ENCODE measurements around the gene TPST1. TPM values are rescaled to one million over a fixed set of nuclear protein-coding genes. Genes with fewer than 3 reads are reported as not detected.
A peak's percentile ranks its signal among the peaks of the same experiment; 100 is the strongest.

Gene TPST1
- total RNA-seq, 1 experiment from 2014 or later: 29.0 TPM

DNA sequence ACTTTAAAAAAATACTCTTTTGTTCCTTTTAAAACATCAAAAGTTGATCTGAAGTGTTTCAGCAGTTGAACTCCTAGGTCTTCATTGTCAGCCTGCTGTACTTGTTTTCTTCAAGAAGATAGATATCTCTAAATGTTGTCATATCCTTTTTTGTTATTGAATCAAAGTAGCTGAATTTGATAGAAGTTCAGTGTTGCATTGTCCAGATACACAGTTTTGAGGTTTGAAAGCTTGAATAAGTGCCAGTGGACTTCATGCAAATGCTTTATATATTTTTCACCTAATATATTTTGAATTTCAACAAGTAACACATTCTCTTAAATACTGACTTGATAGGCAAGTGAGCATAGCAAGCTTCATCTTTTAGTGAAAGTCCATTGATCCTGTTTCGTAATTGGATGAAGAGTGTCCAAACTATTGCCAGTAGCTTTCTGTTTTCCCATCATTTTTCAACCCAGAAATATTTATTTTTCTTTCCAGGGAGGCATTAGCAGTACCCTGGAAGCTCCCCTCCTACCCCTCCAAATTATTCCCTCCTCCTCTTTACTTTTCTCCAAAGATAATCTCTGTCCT lies 114.4 kb downstream of the TPST1 start:
- no peaks in the 10 kb centered on the region; the same call in 1 of the 2 replicates for H3K9me3 ChIP-seq (ENCODE audit: control insufficient read depth, insufficient read depth, low read depth, low read length)
- intact Hi-C loops (cut with micrococcal nuclease; ENCODE audit: unreplicated experiment): loop anchor here (5.0 kb wide), 1 partner anchor 52 kb away; no protein-coding TSS in a partner anchor
- no TSS peak for BruUV-seq (replicated peaks)
- POLR2A ChIA-PET: no interaction called here
- no peaks in the 10 kb centered on the region for H3K27me3 ChIP-seq (ENCODE audit: control insufficient read depth, insufficient read depth, low read length)
- CTCF ChIA-PET: no interaction called here
- no peak overlapping the region; the same call in 1 of the 2 replicates for H3K27ac ChIP-seq (ENCODE audit: low read length)
- no peaks in the 10 kb centered on the region for H3K4me1 ChIP-seq (ENCODE audit: control insufficient read depth, insufficient read depth, low read length)
- in situ Hi-C loops (cut with HindIII; ENCODE audit: low pct_unique_long_range_greater_than_20kb, low sequenced_read_pairs): no loop called here
- H3K4me3 ChIP-seq (ENCODE audit: low read depth in 2 of 2, low read length in 2 of 2): no peak overlapping the region
- H3K36me3 ChIP-seq (ENCODE audit: control insufficient read depth, insufficient read depth, low read length): no peaks in the 10 kb centered on the region
- no peak for TF ChIP-seq TCF7L2 (IDR thresholded peaks at IDR 0.05; ENCODE audit: low read depth, low read length)
- TF ChIP-seq, protein P1, sequence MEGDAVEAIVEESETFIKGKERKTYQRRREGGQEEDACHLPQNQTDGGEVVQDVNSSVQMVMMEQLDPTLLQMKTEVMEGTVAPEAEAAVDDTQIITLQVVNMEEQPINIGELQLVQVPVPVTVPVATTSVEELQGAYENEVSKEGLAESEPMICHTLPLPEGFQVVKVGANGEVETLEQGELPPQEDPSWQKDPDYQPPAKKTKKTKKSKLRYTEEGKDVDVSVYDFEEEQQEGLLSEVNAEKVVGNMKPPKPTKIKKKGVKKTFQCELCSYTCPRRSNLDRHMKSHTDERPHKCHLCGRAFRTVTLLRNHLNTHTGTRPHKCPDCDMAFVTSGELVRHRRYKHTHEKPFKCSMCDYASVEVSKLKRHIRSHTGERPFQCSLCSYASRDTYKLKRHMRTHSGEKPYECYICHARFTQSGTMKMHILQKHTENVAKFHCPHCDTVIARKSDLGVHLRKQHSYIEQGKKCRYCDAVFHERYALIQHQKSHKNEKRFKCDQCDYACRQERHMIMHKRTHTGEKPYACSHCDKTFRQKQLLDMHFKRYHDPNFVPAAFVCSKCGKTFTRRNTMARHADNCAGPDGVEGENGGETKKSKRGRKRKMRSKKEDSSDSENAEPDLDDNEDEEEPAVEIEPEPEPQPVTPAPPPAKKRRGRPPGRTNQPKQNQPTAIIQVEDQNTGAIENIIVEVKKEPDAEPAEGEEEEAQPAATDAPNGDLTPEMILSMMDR (IDR thresholded peaks at IDR 0.05): no peak
- no peak for TF ChIP-seq SIN3A (IDR thresholded peaks at IDR 0.05; ENCODE audit: borderline replicate concordance, insufficient read depth, low read depth, low read length)
- TF ChIP-seq, protein P2, sequence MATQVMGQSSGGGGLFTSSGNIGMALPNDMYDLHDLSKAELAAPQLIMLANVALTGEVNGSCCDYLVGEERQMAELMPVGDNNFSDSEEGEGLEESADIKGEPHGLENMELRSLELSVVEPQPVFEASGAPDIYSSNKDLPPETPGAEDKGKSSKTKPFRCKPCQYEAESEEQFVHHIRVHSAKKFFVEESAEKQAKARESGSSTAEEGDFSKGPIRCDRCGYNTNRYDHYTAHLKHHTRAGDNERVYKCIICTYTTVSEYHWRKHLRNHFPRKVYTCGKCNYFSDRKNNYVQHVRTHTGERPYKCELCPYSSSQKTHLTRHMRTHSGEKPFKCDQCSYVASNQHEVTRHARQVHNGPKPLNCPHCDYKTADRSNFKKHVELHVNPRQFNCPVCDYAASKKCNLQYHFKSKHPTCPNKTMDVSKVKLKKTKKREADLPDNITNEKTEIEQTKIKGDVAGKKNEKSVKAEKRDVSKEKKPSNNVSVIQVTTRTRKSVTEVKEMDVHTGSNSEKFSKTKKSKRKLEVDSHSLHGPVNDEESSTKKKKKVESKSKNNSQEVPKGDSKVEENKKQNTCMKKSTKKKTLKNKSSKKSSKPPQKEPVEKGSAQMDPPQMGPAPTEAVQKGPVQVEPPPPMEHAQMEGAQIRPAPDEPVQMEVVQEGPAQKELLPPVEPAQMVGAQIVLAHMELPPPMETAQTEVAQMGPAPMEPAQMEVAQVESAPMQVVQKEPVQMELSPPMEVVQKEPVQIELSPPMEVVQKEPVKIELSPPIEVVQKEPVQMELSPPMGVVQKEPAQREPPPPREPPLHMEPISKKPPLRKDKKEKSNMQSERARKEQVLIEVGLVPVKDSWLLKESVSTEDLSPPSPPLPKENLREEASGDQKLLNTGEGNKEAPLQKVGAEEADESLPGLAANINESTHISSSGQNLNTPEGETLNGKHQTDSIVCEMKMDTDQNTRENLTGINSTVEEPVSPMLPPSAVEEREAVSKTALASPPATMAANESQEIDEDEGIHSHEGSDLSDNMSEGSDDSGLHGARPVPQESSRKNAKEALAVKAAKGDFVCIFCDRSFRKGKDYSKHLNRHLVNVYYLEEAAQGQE (IDR thresholded peaks at IDR 0.05; ENCODE audit: insufficient read depth in 1 of 2, low read depth in 2 of 2, low read length in 1 of 2): no peak
- no peak for TF ChIP-seq POLR2AphosphoS5 (IDR thresholded peaks at IDR 0.05; ENCODE audit: low read depth, low read length)
- ATAC-seq: no peak
- DNase-seq (ENCODE audit: low read depth, low spot score): no peak

DNA sequence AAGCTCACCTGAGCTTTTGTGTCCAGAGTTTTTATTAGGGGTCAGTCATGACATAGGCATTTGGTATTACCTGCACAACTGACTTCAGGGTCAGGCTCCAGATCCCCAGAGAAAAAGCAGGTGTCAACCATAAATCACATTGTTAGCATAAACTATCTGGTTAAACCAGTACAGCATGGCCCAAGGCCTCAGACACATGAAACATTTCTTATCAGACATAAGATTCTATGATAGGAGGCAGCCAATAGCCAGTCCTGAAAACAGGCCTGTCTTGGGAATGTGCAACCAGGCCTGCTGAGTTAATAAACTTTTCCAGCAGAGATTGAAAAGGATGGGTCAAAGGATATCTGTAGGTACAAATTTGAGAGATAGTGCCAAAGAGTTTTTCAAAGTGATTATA lies 116.1 kb downstream of the TPST1 start:
- no peak for TF ChIP-seq SIN3A (IDR thresholded peaks at IDR 0.05; ENCODE audit: borderline replicate concordance, insufficient read depth, low read depth, low read length)
- peak; percentile 84 for TF ChIP-seq TCF7L2 (IDR thresholded peaks at IDR 0.05; ENCODE audit: low read depth, low read length)
- TF ChIP-seq, protein P1 (IDR thresholded peaks at IDR 0.05): no peak
- CTCF ChIA-PET: no interaction called here
- H3K4me3 ChIP-seq (ENCODE audit: low read depth in 2 of 2, low read length in 2 of 2): no peak overlapping the region
- POLR2A ChIA-PET: no interaction called here
- BruUV-seq (replicated peaks): no TSS peak
- no peak for DNase-seq (ENCODE audit: low read depth, low spot score)
- H3K4me1 ChIP-seq (ENCODE audit: control insufficient read depth, insufficient read depth, low read length): peaks cover 5% of the 10 kb centered on the region
- intact Hi-C loops (cut with micrococcal nuclease; ENCODE audit: unreplicated experiment) (no loop called here), in situ Hi-C loops (cut with HindIII; ENCODE audit: low pct_unique_long_range_greater_than_20kb, low sequenced_read_pairs) (no loop called here)
- H3K36me3 ChIP-seq (ENCODE audit: control insufficient read depth, insufficient read depth, low read length): no peaks in the 10 kb centered on the region
- H3K27ac ChIP-seq (ENCODE audit: low read length): no peak overlapping the region; the same call in 1 of the 2 replicates
- H3K27me3 ChIP-seq (ENCODE audit: control insufficient read depth, insufficient read depth, low read length): no peaks in the 10 kb centered on the region
- ATAC-seq: no peak
- H3K9me3 ChIP-seq (ENCODE audit: control insufficient read depth, insufficient read depth, low read depth, low read length): no peaks in the 10 kb centered on the region; the same call in 1 of the 2 replicates
